Measurements from ENCODE around the gene TEKT5.

DNA sequence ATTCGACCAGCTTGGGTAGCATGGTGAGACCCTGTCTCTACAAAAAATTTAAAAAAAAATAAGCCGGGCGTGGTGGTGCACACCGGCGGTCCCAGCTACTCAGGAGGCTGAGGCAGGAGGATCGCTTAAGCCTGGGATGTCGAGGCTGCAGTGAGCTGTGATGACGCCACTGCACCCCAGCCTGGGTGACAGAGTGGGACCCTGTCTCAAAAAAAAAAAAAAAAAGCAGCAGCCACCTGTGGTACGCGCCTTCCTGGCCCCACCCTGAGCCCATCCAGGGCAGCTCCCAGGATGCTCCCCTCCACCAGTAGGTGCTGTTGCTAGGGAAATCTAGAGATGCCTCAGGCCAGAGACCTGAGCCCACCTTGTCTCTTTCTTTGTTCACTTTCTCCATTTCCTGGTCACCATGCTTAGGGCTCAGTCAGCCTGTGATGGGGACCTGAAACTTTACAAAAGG is 47.4 kb downstream of the TEKT5 start:
- TF ChIP-seq, protein P1, sequence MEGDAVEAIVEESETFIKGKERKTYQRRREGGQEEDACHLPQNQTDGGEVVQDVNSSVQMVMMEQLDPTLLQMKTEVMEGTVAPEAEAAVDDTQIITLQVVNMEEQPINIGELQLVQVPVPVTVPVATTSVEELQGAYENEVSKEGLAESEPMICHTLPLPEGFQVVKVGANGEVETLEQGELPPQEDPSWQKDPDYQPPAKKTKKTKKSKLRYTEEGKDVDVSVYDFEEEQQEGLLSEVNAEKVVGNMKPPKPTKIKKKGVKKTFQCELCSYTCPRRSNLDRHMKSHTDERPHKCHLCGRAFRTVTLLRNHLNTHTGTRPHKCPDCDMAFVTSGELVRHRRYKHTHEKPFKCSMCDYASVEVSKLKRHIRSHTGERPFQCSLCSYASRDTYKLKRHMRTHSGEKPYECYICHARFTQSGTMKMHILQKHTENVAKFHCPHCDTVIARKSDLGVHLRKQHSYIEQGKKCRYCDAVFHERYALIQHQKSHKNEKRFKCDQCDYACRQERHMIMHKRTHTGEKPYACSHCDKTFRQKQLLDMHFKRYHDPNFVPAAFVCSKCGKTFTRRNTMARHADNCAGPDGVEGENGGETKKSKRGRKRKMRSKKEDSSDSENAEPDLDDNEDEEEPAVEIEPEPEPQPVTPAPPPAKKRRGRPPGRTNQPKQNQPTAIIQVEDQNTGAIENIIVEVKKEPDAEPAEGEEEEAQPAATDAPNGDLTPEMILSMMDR (IDR thresholded peaks at IDR 0.05; ENCODE audit: insufficient read depth, low read length, poor library complexity, severe bottlenecking): no peak
- TF ChIP-seq EZH2phosphoT487 (conservative IDR thresholded peaks at IDR 0.05; ENCODE audit: low read length): no peak

Measured in SU-DHL-6 (cell line).